H9 (cell line): Measurements from ENCODE around the gene GNLY. TPM values are rescaled to one million over a fixed set of nuclear protein-coding genes. Genes with fewer than 3 reads are reported as not detected.

Experiments used
- DNase-seq: peaks from one replicate; pipeline ENCODE4 v3.0.0-alpha.2; 2017
- H2AFZ ChIP-seq: one replicate; pipeline ENCODE4 v1.6.1; 2013; ENCODE audit warnings: mild to moderate bottlenecking, low read length, control low read depth, moderate library complexity
- H2AK5ac ChIP-seq: 2 replicates; pipeline ENCODE4 v1.6.1; 2013; ENCODE audit warnings: low read length, control low read depth, mixed read lengths; ENCODE audit not compliant: insufficient read length
- H2BK120ac ChIP-seq: one replicate; pipeline ENCODE4 v1.6.1; 2013; ENCODE audit warnings: low read depth, mild to moderate bottlenecking, low read length, control low read depth, inconsistent platforms; ENCODE audit not compliant: poor library complexity, severe bottlenecking
- H2BK12ac ChIP-seq: 2 replicates; pipeline ENCODE4 v1.6.1; 2013; ENCODE audit warnings: low read length, control low read depth, mixed read lengths, low read depth; ENCODE audit not compliant: insufficient read length
- H2BK15ac ChIP-seq: 2 replicates; pipeline ENCODE4 v1.6.1; 2013; ENCODE audit warnings: low read depth, low read length, control low read depth
- H2BK20ac ChIP-seq: one replicate; pipeline ENCODE4 v1.6.1; 2013; ENCODE audit warnings: low read depth, mild to moderate bottlenecking, low read length, control low read depth, inconsistent platforms; ENCODE audit not compliant: poor library complexity, severe bottlenecking
- H2BK5ac ChIP-seq: 2 replicates; pipeline ENCODE4 v1.6.1; 2013; ENCODE audit warnings: low read length, control low read depth, mixed read lengths; ENCODE audit not compliant: insufficient read length
- H3K14ac ChIP-seq: 2 replicates; pipeline ENCODE4 v1.6.1; 2013; ENCODE audit warnings: low read length, control low read depth; ENCODE audit not compliant: insufficient read depth
- H3K18ac ChIP-seq: 2 replicates; pipeline ENCODE4 v1.6.1; 2013; ENCODE audit warnings: low read depth, mild to moderate bottlenecking, mixed read lengths, low read length, control low read depth; ENCODE audit not compliant: insufficient read length
- H3K23ac ChIP-seq: 2 replicates; pipeline ENCODE4 v1.6.1; 2013; ENCODE audit warnings: low read length, control low read depth, mixed read lengths, low read depth; ENCODE audit not compliant: insufficient read length
- H3K23me2 ChIP-seq: 2 replicates; pipeline ENCODE4 v1.6.1; 2013; ENCODE audit warnings: low read depth, mild to moderate bottlenecking, mixed read lengths, low read length, control low read depth; ENCODE audit not compliant: insufficient read length, poor library complexity, severe bottlenecking
- H3K27ac ChIP-seq: 2 replicates; pipeline ENCODE4 v1.5.1; 2013; ENCODE audit warnings: low read length, control low read depth, mixed read lengths, low read depth; ENCODE audit not compliant: insufficient read length
- H3K27me3 ChIP-seq: 2 replicates; pipeline ENCODE4 v1.6.1; 2013; ENCODE audit warnings: low read length, control low read depth, inconsistent platforms; ENCODE audit not compliant: insufficient read depth
- H3K4ac ChIP-seq: 2 replicates; pipeline ENCODE4 v1.6.1; 2013; ENCODE audit warnings: low read depth, mild to moderate bottlenecking, control low read depth, inconsistent platforms, low read length, moderate library complexity
- H3K4me1 ChIP-seq: 2 replicates; pipeline ENCODE4 v1.6.1; 2013; ENCODE audit warnings: low read length, control low read depth, inconsistent platforms; ENCODE audit not compliant: insufficient read depth
- H3K4me2 ChIP-seq: 2 replicates; pipeline ENCODE4 v1.6.1; 2013; ENCODE audit warnings: low read length, control low read depth, mixed read lengths; ENCODE audit not compliant: insufficient read length, insufficient read depth
- H3K56ac ChIP-seq: 2 replicates; pipeline ENCODE4 v1.6.1; 2013; ENCODE audit warnings: low read depth, mild to moderate bottlenecking, mixed read lengths, low read length, control low read depth; ENCODE audit not compliant: insufficient read length
- H3K79me1 ChIP-seq: 2 replicates; pipeline ENCODE4 v1.6.1; 2013; ENCODE audit warnings: low read depth, mild to moderate bottlenecking, moderate library complexity, low read length, control low read depth, inconsistent platforms; ENCODE audit not compliant: insufficient read depth, poor library complexity, severe bottlenecking
- H3K79me2 ChIP-seq: 2 replicates; pipeline ENCODE4 v1.6.1; 2013; ENCODE audit warnings: low read length, control low read depth, inconsistent platforms; ENCODE audit not compliant: insufficient read depth
- H3K9ac ChIP-seq: 2 replicates; pipeline ENCODE4 v1.6.1; 2013; ENCODE audit warnings: low read length, control low read depth, mixed read lengths; ENCODE audit not compliant: insufficient read length; ENCODE audit errors: extremely low read depth
- H3K9me3 ChIP-seq: one replicate; pipeline ENCODE4 v1.6.1; 2013; ENCODE audit warnings: low read depth, low read length, inconsistent platforms; ENCODE audit not compliant: control insufficient read depth
- H3T11ph ChIP-seq: one replicate; pipeline ENCODE4 v1.6.1; 2013; ENCODE audit warnings: mild to moderate bottlenecking, low read length, control low read depth, inconsistent platforms
- H4K20me1 ChIP-seq: one replicate; pipeline ENCODE4 v1.6.1; 2013; ENCODE audit not compliant: control insufficient read depth, insufficient read length, insufficient read depth
- H4K5ac ChIP-seq: 2 replicates; pipeline ENCODE4 v1.6.1; 2013; ENCODE audit warnings: low read depth, mild to moderate bottlenecking, mixed read lengths, low read length, control low read depth; ENCODE audit not compliant: insufficient read length
- H4K8ac ChIP-seq: replicated peaks from 2 replicates; pipeline ENCODE4 v1.6.1; 2013; ENCODE audit warnings: low read length, control low read depth, mixed read lengths, low read depth; ENCODE audit not compliant: insufficient read length
- H4K91ac ChIP-seq: 2 replicates; pipeline ENCODE4 v1.6.1; 2013; ENCODE audit warnings: low read depth, mild to moderate bottlenecking, moderate library complexity, mixed read lengths, low read length, control low read depth; ENCODE audit not compliant: insufficient read length
- H3K27ac Mint-ChIP-seq, 3 experiments: 2 replicates in 2 of 3; 3 replicates in 1 of 3; pipeline ENCODE4 v1.8.0; 2020 to 2021; ENCODE audit warnings: mixed read lengths in 3 of 3, mild to moderate bottlenecking in 1 of 3, moderate library complexity in 1 of 3
- H3K27me3 Mint-ChIP-seq: 2 replicates; pipeline ENCODE4 v1.8.0; 2021; ENCODE audit warnings: low read depth, mild to moderate bottlenecking, moderate library complexity, mixed read lengths
- H3K36me3 Mint-ChIP-seq, 3 experiments: 2 replicates in 2 of 3; 3 replicates in 1 of 3; pipeline ENCODE4 v1.8.0; 2020 to 2021; ENCODE audit warnings: low read depth in 3 of 3, mixed read lengths in 3 of 3; ENCODE audit not compliant: insufficient read depth in 1 of 3
- H3K4me1 Mint-ChIP-seq, 2 experiments: 2 replicates each; pipeline ENCODE4 v1.8.0; 2020; ENCODE audit warnings: mixed read lengths in 2 of 2
- H3K4me3 Mint-ChIP-seq, 2 experiments: 2 replicates in 1 of 2; 3 replicates in 1 of 2; pipeline ENCODE4 v1.8.0; 2020 to 2021; ENCODE audit warnings: mild to moderate bottlenecking in 2 of 2, mixed read lengths in 2 of 2, moderate library complexity in 1 of 2
- H3K9me3 Mint-ChIP-seq, 2 experiments: 2 replicates in 1 of 2; 3 replicates in 1 of 2; pipeline ENCODE4 v1.8.0; 2020; ENCODE audit warnings: mild to moderate bottlenecking in 2 of 2, mixed read lengths in 2 of 2, moderate library complexity in 1 of 2
- CTCF ChIP-seq: fragments of 200-600 bp; sonication (generic); conservative IDR thresholded peaks from 3 replicates; pipeline ENCODE4 v1.8.0; 2021; ENCODE audit warnings: antibody characterized with exemption, mild to moderate bottlenecking
- WGBS: extraction: QIAGEN DNeasy Blood & Tissue Kit; methylation state at CpG from one replicate; pipeline ENCODE4 v1.1.7; 2013; ENCODE audit warnings: missing lambda C conversion rate, low lambda C conversion rate, mixed read lengths; ENCODE audit not compliant: insufficient read length; ENCODE audit errors: extremely low coverage; 5-methylcytosine and 5-hydroxymethylcytosine counted together
- total RNA-seq: library from RNA; stranded (reverse); gene quantifications from 2 replicates; pipeline ENCODE4 v1.2.1, GENCODE V29; 2021

The GNLY gene
- total RNA-seq, 1 experiment from 2014 or later, result not detected

GRCh38 chr2:85737961-85738360 lies 43.8 kb downstream of the GNLY start:
- Histone ChIP-seq H3K4ac (no peak overlapping the region), H3T11ph (no peak overlapping the region), H2BK5ac (no peak overlapping the region), H3K79me1 (no peaks in the 10 kb centered on the region), H3K23me2 (no peaks in the 10 kb centered on the region), H2BK120ac (no peak overlapping the region), H3K79me2 (no peaks in the 10 kb centered on the region), H4K8ac (no peak overlapping the region), H3K56ac (no peak overlapping the region), H3K27me3 (no peaks in the 10 kb centered on the region), H2BK12ac (no peak overlapping the region), H2BK15ac (no peak overlapping the region), H3K23ac (no peak overlapping the region), H4K91ac (no peak overlapping the region), H3K18ac (no peak overlapping the region), H3K27ac (no peak overlapping the region), H2AFZ (no peak overlapping the region), H3K9ac (no peak overlapping the region), H2BK20ac (no peak overlapping the region), H3K14ac (no peak overlapping the region), H3K4me2 (no peak overlapping the region), H4K5ac (no peak overlapping the region), H4K20me1 (no peaks in the 10 kb centered on the region), H3K9me3 (no peaks in the 10 kb centered on the region), H3K4me1 (no peaks in the 10 kb centered on the region), H2AK5ac (no peak overlapping the region)
- H3K27ac Mint-ChIP-seq, result no peak overlapping the region
- peaks cover 10 to 16% of the 10 kb centered on the region in 2 experiments for H3K4me1 Mint-ChIP-seq
- no peaks in the 10 kb centered on the region for H3K36me3 Mint-ChIP-seq
- no peak for TF ChIP-seq CTCF
- H3K4me3 Mint-ChIP-seq, result no peak overlapping the region
- peaks cover 47% of the 10 kb centered on the region for H3K27me3 Mint-ChIP-seq
- H3K9me3 Mint-ChIP-seq, result peaks cover 0 to 3% of the 10 kb centered on the region in 2 experiments; a peak in 2 of 5 replicates
- DNase-seq, result no peak
- no CpG with 5 or more reads among the region's 4 CpGs for WGBS
